ENCODE data around the gene EEPD1.
A peak's percentile ranks its signal among the peaks of the same experiment; 100 is the strongest.

Gene EEPD1

GRCh38 chr7:36273836-36274235 is 120.8 kb downstream of the EEPD1 start:
- Histone ChIP-seq H2BK120ac (ENCODE audit: insufficient read depth, low read length, poor library complexity) (no peak overlapping the region), H2BK5ac (ENCODE audit: low read depth, low read length, poor library complexity) (no peak overlapping the region), H2AK5ac (ENCODE audit: low read length) (no peak overlapping the region), H3K9ac (ENCODE audit: low read length) (no peak overlapping the region), H3K27me3 (ENCODE audit: insufficient read depth, low read length) (no peaks in the 10 kb centered on the region), H4K8ac (ENCODE audit: low read depth, low read length) (no peak overlapping the region), H4K12ac (ENCODE audit: low read depth, low read length) (no peak overlapping the region), H3K79me2 (ENCODE audit: control insufficient read depth, insufficient read depth, low read length, poor library complexity) (no peaks in the 10 kb centered on the region), H3K18ac (ENCODE audit: low read length) (no peak overlapping the region), H3K9me3 (ENCODE audit: insufficient read depth, low read depth, low read length) (no peaks in the 10 kb centered on the region), H3K4ac (ENCODE audit: low read depth, low read length) (no peak overlapping the region), H3K14ac (ENCODE audit: low read length) (no peak overlapping the region), H3K27ac (ENCODE audit: low read depth, low read length) (no peak overlapping the region), H3K79me1 (ENCODE audit: low read length) (peaks cover 9% of the 10 kb centered on the region), H3K4me2 (ENCODE audit: low read length) (no peak overlapping the region), H3K4me1 (ENCODE audit: control insufficient read depth in 1 of 2, insufficient read depth in 2 of 2, low read length in 2 of 2) (peaks cover 9 to 20% of the 10 kb centered on the region in 2 experiments), H4K91ac (ENCODE audit: low read depth, low read length) (peak overlapping the region; percentile 42), H2BK12ac (ENCODE audit: low read length) (no peak overlapping the region), H3K36me3 (ENCODE audit: control insufficient read depth in 1 of 2, insufficient read depth in 2 of 2, low read length in 2 of 2) (no peaks in the 10 kb centered on the region), H3K4me3 (ENCODE audit: low read depth, low read length) (no peak overlapping the region), H3K23ac (ENCODE audit: low read length) (no peak overlapping the region), H2AFZ (ENCODE audit: insufficient read depth, low read length, poor library complexity) (no peak overlapping the region)
- DNase-seq = no peak
- no CpG with 5 or more reads among the region's 4 CpGs for WGBS (ENCODE audit: extremely low coverage, insufficient coverage, insufficient read length)

GRCh38 chr7:36275735-36276284 is 122.8 kb downstream of the EEPD1 start:
- H3K4me1 ChIP-seq (ENCODE audit: control insufficient read depth in 1 of 2, insufficient read depth in 2 of 2, low read length in 2 of 2) = peaks cover 25 to 37% of the 10 kb centered on the region in 2 experiments
- no peak overlapping the region for H4K91ac ChIP-seq (ENCODE audit: low read depth, low read length)
- no peak for DNase-seq
- H2BK12ac ChIP-seq (ENCODE audit: low read length) = no peak overlapping the region
- no peak overlapping the region for H2AK5ac ChIP-seq (ENCODE audit: low read length)
- no peak overlapping the region for H4K8ac ChIP-seq (ENCODE audit: low read depth, low read length)
- H3K14ac ChIP-seq (ENCODE audit: low read length) = no peak overlapping the region
- no peak overlapping the region for H3K23ac ChIP-seq (ENCODE audit: low read length)
- H3K9me3 ChIP-seq (ENCODE audit: insufficient read depth, low read depth, low read length) = no peaks in the 10 kb centered on the region
- H3K18ac ChIP-seq (ENCODE audit: low read length) = no peak overlapping the region
- no peak overlapping the region for H3K9ac ChIP-seq (ENCODE audit: low read length)
- H3K4ac ChIP-seq (ENCODE audit: low read depth, low read length) = no peak overlapping the region
- no peaks in the 10 kb centered on the region for H3K36me3 ChIP-seq (ENCODE audit: control insufficient read depth in 1 of 2, insufficient read depth in 2 of 2, low read length in 2 of 2)
- no peak overlapping the region for H2BK5ac ChIP-seq (ENCODE audit: low read depth, low read length, poor library complexity)
- H2AFZ ChIP-seq (ENCODE audit: insufficient read depth, low read length, poor library complexity) = no peak overlapping the region
- H3K27me3 ChIP-seq (ENCODE audit: insufficient read depth, low read length) = no peaks in the 10 kb centered on the region
- H3K27ac ChIP-seq (ENCODE audit: low read depth, low read length) = no peak overlapping the region
- no CpG with 5 or more reads among the region's 8 CpGs for WGBS (ENCODE audit: extremely low coverage, insufficient coverage, insufficient read length)
- no peak overlapping the region for H2BK120ac ChIP-seq (ENCODE audit: insufficient read depth, low read length, poor library complexity)
- H3K4me2 ChIP-seq (ENCODE audit: low read length) = no peak overlapping the region
- peaks cover 21% of the 10 kb centered on the region for H3K79me1 ChIP-seq (ENCODE audit: low read length)
- peaks cover 2% of the 10 kb centered on the region for H3K79me2 ChIP-seq (ENCODE audit: control insufficient read depth, insufficient read depth, low read length, poor library complexity)
- no peak overlapping the region for H3K4me3 ChIP-seq (ENCODE audit: low read depth, low read length)
- no peak overlapping the region for H4K12ac ChIP-seq (ENCODE audit: low read depth, low read length)

- DNase-seq = no peak
- no peak overlapping the region for H3K27ac ChIP-seq (ENCODE audit: low read depth, low read length)
- H4K8ac ChIP-seq (ENCODE audit: low read depth, low read length) = no peak overlapping the region
- H2AK5ac ChIP-seq (ENCODE audit: low read length) = no peak overlapping the region
- H3K36me3 ChIP-seq (ENCODE audit: control insufficient read depth in 1 of 2, insufficient read depth in 2 of 2, low read length in 2 of 2) = no peaks in the 10 kb centered on the region
- no peak overlapping the region for H2AFZ ChIP-seq (ENCODE audit: insufficient read depth, low read length, poor library complexity)
- no CpG with 5 or more reads among the region's 7 CpGs for WGBS (ENCODE audit: extremely low coverage, insufficient coverage, insufficient read length)
- H3K14ac ChIP-seq (ENCODE audit: low read length) = no peak overlapping the region
- no peak overlapping the region for H3K18ac ChIP-seq (ENCODE audit: low read length)
- no peak overlapping the region for H3K23ac ChIP-seq (ENCODE audit: low read length)
- no peak overlapping the region for H2BK5ac ChIP-seq (ENCODE audit: low read depth, low read length, poor library complexity)
- peaks cover 25 to 41% of the 10 kb centered on the region in 2 experiments for H3K4me1 ChIP-seq (ENCODE audit: control insufficient read depth in 1 of 2, insufficient read depth in 2 of 2, low read length in 2 of 2)
- H3K9ac ChIP-seq (ENCODE audit: low read length) = no peak overlapping the region
- H4K91ac ChIP-seq (ENCODE audit: low read depth, low read length) = peak overlapping the region; percentile 20
- H3K27me3 ChIP-seq (ENCODE audit: insufficient read depth, low read length) = no peaks in the 10 kb centered on the region
- no peak overlapping the region for H3K4ac ChIP-seq (ENCODE audit: low read depth, low read length)
- H3K9me3 ChIP-seq (ENCODE audit: insufficient read depth, low read depth, low read length) = no peaks in the 10 kb centered on the region
- H3K4me3 ChIP-seq (ENCODE audit: low read depth, low read length) = no peak overlapping the region
- no peak overlapping the region for H4K12ac ChIP-seq (ENCODE audit: low read depth, low read length)
- H2BK12ac ChIP-seq (ENCODE audit: low read length) = peak overlapping the region; percentile 70
- H2BK120ac ChIP-seq (ENCODE audit: insufficient read depth, low read length, poor library complexity) = no peak overlapping the region
- peaks cover 21% of the 10 kb centered on the region for H3K79me1 ChIP-seq (ENCODE audit: low read length)
- H3K4me2 ChIP-seq (ENCODE audit: low read length) = no peak overlapping the region
- H3K79me2 ChIP-seq (ENCODE audit: control insufficient read depth, insufficient read depth, low read length, poor library complexity) = peaks cover 2% of the 10 kb centered on the region
Measured at GRCh38 chr7:36276428-36277248, 123.6 kb downstream of the EEPD1 start.

GRCh38 chr7:36277249-36277542 is 124.1 kb downstream of the EEPD1 start:
- no CpG with 5 or more reads among the region's 6 CpGs for WGBS (ENCODE audit: extremely low coverage, insufficient coverage, insufficient read length)
- H3K9me3 ChIP-seq (ENCODE audit: insufficient read depth, low read depth, low read length) = no peaks in the 10 kb centered on the region
- H2BK120ac ChIP-seq (ENCODE audit: insufficient read depth, low read length, poor library complexity) = no peak overlapping the region
- peak overlapping the region; percentile 20 for H4K91ac ChIP-seq (ENCODE audit: low read depth, low read length)
- no peak overlapping the region for H2AFZ ChIP-seq (ENCODE audit: insufficient read depth, low read length, poor library complexity)
- no peak overlapping the region for H3K18ac ChIP-seq (ENCODE audit: low read length)
- no peak overlapping the region for H2BK5ac ChIP-seq (ENCODE audit: low read depth, low read length, poor library complexity)
- H3K4me2 ChIP-seq (ENCODE audit: low read length) = no peak overlapping the region
- H3K79me1 ChIP-seq (ENCODE audit: low read length) = peaks cover 21% of the 10 kb centered on the region
- no peaks in the 10 kb centered on the region for H3K36me3 ChIP-seq (ENCODE audit: control insufficient read depth in 1 of 2, insufficient read depth in 2 of 2, low read length in 2 of 2)
- no peak overlapping the region for H3K14ac ChIP-seq (ENCODE audit: low read length)
- no peak overlapping the region for H2AK5ac ChIP-seq (ENCODE audit: low read length)
- no peak overlapping the region for H3K4ac ChIP-seq (ENCODE audit: low read depth, low read length)
- H3K27me3 ChIP-seq (ENCODE audit: insufficient read depth, low read length) = no peaks in the 10 kb centered on the region
- H4K8ac ChIP-seq (ENCODE audit: low read depth, low read length) = no peak overlapping the region
- peaks cover 25 to 43% of the 10 kb centered on the region in 2 experiments for H3K4me1 ChIP-seq (ENCODE audit: control insufficient read depth in 1 of 2, insufficient read depth in 2 of 2, low read length in 2 of 2)
- peaks cover 2% of the 10 kb centered on the region for H3K79me2 ChIP-seq (ENCODE audit: control insufficient read depth, insufficient read depth, low read length, poor library complexity)
- H3K9ac ChIP-seq (ENCODE audit: low read length) = no peak overlapping the region
- H3K23ac ChIP-seq (ENCODE audit: low read length) = no peak overlapping the region
- no peak overlapping the region for H4K12ac ChIP-seq (ENCODE audit: low read depth, low read length)
- peak overlapping the region; percentile 70 for H2BK12ac ChIP-seq (ENCODE audit: low read length)
- H3K4me3 ChIP-seq (ENCODE audit: low read depth, low read length) = no peak overlapping the region
- no peak overlapping the region for H3K27ac ChIP-seq (ENCODE audit: low read depth, low read length)
- DNase-seq = no peak

Measured in trophoblast cell (in vitro differentiated cells and primary cell).